ENCODE data around the gene OXCT1.
"Not testable (repeated sequence)": the region's sequence is repeated elsewhere in the genome, so short reads cannot be mapped to it uniquely, and the experiment has no call there.

OXCT1 gene

GRCh38 chr5:41821051-41821450 lies 49.2 kb downstream of the OXCT1 start:
- DNase-seq = no peak

- no peak for DNase-seq
Measured at GRCh38 chr5:41820150-41820549, 50.1 kb downstream of the OXCT1 start.

GRCh38 chr5:41817625-41818301 lies 52.5 kb downstream of the OXCT1 start:
- no peak for DNase-seq

DNA sequence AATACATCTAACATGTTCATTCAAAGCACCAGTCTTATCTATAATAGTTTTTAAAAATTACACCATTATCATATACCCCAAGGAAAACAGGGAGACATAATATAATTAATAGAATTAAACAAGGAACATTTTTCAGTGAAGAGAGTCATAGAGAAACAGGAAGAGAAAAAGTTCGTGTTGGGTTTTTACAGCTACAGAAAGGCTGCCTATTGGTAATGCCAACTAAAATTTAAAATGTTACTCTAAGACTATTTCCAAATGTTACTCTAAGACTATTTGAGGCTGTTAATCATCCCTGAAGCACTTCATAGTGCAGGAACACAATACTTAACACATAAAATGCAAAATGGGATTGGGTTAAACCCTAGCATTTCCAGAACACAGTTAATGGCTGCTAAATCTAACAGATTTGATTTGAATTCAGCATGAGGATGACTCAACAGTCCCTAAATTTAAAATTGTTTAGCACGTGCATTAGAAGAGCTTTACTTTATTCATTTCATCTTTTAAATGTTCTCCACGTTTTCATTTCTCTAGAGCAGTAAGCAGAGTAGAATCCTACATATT lies 54.5 kb downstream of the OXCT1 start:
- DNase-seq = no peak

DNA sequence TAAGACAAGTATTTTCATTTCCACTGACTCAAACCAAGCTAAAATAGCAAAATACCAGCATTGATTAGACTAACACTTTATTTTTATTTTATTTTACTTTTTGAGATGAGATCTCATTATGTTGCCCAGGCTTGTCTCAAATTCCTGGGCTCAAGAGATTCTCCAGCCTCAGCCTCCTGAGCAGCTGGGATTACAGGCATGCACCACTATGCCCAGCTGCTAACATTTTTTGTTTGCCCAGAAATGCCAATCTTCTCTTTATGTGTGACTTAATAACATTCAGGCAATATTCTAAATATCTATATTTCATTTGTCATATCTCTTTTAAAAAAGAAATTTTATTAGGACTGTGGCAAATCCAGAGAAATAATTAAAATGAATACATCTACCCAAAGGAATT lies 55.0 kb downstream of the OXCT1 start:
- no peak for DNase-seq

DNA sequence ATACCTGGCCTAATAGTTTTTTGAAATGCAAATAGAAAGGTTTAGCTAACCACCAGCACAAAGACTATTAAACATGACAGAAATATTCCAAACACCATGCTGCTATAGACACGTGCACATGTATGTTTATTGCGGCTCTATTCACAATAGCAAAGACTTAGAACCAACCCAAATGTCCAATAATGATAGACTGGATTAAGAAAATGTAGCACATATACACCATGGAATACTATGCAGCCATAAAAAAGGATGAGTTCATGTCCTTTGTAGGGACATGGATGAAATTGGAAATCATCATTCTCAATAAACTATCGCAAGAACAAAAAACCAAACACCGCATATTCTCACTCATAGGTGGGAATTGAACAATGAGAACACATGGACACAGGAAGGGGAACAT lies 55.9 kb downstream of the OXCT1 start:
- DNase-seq = not testable (repeated sequence)

- no peak for DNase-seq
Measured at GRCh38 chr5:41812156-41812555, 58.1 kb downstream of the OXCT1 start.

DNA sequence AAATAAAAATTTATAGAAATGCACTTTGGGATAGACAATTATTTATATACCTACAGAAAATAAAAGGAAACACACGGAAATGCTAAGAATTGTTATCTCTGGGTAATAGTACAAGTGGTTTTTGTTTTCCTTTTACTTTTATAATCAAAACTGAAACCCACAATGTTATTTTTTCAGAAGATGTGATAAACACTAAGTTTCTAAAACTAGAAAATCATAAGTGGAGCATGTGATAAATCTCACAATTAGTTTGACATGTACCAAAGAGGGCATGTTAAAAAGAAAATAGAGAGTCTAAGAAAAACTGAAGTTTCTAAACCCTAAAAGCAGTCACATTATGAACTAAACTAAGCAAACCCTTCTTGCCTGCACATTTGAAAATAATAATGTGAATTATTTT lies 61.1 kb downstream of the OXCT1 start:
- no peak for DNase-seq

DNA sequence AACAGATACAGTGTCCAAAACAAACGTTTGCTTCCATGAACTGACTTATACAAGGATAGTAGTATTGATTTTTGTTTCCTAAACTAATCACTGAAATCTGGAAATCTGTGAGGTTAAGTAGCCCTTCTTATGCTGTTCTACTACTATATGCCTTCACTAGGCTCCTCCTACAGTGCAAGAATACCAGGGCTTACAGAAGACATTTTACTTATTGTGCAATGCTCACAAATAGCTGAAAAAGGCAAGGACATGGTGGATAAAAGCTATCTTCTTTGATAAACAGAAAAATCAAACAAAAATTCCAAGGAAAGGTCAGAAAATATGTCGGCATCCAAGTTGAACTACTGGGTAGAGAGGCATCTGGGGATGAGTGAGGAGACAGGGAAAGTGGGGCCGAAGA lies 61.9 kb downstream of the OXCT1 start:
- no peak for DNase-seq

- no peak for DNase-seq
Measured at GRCh38 chr5:41797662-41798061, 72.6 kb downstream of the OXCT1 start.

DNA sequence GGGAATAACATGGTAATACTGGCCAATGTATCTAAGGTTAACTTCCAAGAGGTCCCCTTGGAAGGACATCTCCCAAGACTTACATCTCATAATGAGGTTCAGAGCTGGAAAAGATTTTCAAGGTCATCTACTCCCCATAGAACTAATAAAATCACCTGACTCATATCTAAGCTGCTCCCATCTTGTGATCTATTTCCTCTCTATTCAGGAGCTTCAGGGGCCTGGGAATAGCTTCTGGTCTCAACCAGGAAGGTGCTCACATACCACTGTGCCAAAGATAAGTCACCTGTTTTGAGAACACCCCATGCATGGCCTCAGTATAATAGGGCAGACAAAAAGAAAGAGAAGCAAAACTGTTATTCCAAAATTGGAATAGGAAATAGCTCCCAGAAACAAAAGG lies 74.2 kb downstream of the OXCT1 start:
- no peak for DNase-seq

GRCh38 chr5:41795125-41795524 lies 75.1 kb downstream of the OXCT1 start:
- DNase-seq = no peak

DNA sequence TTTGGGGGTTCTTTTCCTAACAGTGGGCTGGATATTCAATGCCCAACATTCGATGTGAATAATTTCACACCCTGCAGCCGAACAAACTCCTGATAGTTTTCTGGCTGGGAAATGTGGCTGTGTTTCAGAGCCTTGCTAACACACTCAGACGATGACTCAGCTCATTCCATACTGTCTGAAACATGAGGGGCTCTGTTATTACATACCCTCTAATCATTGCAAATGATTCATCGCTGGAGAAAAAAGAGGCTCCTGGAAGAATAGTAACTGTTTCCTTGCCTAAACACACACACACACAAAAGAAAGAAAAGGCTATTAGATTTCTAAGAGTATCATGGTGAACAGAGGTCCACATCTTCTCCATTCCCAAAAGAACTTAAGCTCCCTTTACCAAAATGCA lies 75.8 kb downstream of the OXCT1 start:
- no peak for DNase-seq

- no peak for DNase-seq
Measured at GRCh38 chr5:41793141-41793770, 77.0 kb downstream of the OXCT1 start.

DNA sequence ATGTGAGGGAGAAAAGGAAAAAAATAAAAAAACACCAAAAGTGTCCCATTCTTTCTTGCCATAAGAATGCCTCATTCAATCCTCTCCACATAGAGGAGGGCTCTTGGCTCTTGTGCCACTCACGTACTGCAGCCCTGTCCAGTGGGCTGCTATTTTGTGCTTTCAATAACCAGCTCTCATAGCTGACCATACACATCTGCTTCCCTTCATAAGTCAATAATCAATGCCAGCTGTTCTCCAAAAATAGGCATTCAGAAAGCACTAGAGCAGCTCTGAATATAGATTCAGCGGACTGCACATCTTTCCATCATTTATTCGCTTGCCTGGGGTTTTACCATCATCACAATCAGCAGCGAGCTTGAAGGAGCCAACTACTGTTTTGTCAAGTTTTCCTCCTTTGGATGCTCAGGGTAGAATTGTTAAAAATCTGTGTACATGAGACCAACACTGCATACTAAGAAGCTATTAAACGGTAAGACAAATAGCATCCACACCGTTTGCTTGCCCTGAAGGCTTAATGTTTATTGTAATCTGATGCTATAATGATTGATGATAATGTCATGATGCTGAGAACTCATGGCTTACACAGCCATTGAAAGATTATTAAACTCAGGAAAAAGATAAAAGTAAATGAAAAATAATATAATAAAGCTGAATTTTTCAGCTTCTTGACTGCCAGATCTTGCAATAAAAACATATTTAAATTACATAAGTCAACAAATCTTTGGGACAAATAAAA lies 80.0 kb downstream of the OXCT1 start:
- no peak for DNase-seq

DNA sequence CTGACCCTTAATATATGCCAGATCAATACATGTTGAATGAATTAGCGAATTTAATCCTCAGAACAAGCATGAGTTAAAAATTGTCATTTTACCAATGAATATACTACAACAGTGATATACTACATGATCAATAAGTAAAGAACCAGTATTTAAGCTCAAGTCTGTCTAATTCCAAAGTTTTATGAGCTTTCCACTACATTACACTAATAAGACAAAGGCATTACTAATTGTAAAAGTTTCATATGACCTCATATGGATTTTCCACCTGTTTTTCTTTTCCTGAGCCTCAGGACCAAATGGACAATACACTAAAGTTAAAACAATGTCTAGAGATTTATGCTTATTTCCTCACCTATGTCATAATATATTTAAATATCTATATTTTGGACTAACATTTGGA lies 80.8 kb downstream of the OXCT1 start:
- no peak for DNase-seq

DNA sequence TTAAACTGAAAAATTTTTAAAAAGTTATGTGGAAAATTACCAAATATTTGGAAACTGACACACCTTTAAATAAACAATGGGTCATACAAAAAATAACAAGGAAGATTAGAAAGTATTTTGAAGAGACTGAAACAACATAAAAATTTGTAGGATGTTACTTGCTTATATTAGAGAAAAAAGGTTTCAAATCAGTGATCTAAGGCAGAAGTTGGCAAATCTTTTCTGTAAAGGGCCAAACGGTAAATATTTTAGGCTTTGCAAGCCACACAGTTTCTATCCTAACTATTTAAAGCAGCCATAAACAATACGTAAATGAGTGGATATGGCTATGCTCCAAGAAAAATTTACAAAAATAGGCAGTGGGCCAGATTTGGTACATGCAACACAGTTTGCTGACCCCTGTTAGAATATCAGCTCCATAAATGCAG lies 81.3 kb downstream of the OXCT1 start:
- DNase-seq = no peak

DNA sequence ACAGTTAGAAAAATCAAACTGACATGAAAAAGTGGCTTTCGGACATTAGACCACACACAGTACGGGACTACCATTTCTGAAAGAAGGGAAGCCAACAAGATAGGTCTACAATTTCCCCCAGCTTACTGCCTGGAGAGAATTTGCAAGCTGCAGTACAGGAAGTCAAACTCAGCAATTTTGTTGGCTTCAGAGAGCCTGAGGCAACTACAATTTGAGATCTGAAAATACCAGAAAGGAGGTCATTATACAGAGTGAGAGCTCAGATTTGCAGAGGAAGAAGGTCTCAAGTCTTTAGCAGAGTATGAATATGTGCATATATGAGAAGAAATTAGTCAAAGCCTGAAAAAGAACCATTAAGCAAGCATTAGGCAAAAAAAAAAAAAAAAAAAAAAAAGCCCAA lies 83.0 kb downstream of the OXCT1 start:
- DNase-seq = no peak

DNA sequence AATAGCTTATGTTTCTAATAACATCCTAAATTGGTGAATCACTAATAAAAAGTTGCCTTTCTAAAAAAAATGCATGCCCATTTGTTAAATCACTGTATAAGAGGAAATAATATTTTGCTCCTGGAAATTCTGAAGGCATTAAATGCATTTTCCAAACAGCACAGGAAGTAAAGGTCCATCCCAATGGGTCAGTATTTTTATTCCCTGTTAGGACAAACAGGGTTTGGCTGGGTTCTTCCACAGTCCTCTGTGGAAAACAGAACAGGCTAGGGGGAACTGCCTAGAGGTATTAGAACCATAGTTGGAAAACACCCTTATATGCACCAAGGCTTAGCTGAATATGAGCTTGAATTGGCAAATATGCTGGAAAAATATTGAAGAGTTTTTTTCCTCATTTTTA lies 85.2 kb downstream of the OXCT1 start:
- DNase-seq = no peak

- DNase-seq = no peak
Measured at GRCh38 chr5:41778410-41778809, 91.8 kb downstream of the OXCT1 start.

GRCh38 chr5:41776435-41776834 lies 93.8 kb downstream of the OXCT1 start:
- no peak for DNase-seq

DNA sequence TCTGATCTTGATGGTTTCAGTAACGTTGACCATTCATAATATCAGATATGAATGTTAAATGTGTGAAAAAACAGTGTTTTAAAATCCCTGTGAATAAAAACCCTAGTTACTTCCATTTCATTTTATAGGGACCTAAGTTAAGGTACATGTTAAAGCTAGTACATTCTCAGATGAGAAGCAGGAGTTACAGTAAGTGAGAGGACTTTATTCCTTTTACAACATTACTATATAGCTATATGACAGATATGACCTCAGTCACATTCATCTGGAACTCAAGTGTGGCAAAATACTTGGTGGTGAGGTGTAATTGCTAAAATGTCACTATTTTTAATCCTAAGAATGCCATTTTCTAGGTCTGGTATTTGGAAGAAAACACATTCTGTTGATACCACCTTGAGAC lies 96.4 kb downstream of the OXCT1 start:
- no peak for DNase-seq

DNA sequence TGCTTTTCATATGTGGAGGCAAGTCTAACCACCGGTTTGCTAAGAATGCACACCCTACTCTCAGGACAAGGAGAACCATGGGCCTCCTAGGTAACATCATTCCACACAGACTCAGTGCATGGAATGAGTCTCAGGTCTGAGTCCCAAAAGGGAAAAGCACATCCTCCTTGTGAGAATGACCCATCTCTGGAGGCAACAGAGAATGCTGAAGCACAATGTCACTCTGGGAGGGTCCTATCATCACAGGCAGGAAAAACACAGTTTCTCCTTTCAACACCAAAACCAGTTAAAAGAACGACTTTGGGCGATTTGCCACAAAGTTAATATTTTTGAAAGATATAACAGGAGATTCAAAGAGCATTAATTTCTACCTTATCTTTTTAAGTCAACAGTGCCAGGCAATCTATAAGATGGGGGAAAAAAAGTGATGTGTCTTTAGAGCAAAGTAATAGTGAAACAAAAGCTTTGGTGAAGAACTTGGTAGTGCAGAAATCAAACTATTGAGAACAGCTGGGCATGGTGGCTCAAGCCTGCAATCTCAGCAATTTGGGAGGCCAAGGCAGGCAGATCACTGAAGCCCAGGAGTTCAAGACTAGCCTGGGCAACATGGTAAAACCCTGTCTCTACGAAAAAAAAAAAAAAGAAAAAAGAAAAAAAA lies 97.3 kb downstream of the OXCT1 start:
- DNase-seq = no peak
